K562 (cell line): ENCODE results near the gene N4BP3. TPM values are rescaled to one million over a fixed set of nuclear protein-coding genes. Genes with fewer than 3 reads are reported as not detected.

Source experiments
- CUX1 ChIP-seq: fragments of 200-800 bp; sonication (Bioruptor generic); IDR thresholded peaks from 2 replicates; pipeline ENCODE4 v1.6.1; 2016; ENCODE audit warnings: missing genetic modification characterization, missing compliant biosample characterization
- ELK3 ChIP-seq: fragments of 450-650 bp; formaldehyde crosslinking; IDR thresholded peaks from 2 replicates; pipeline ENCODE4 v1.4.0; 2020; ENCODE audit warnings: mild to moderate bottlenecking
- EP300 ChIP-seq: IDR thresholded peaks from 2 replicates; pipeline ENCODE4 v1.6.1; 2012; ENCODE audit warnings: low read length, improper control_type of control experiment
- HDAC1 ChIP-seq, 2 experiments: fragments of 450-650 bp; IDR thresholded peaks; 2 replicates each; pipeline ENCODE4 v1.6.1; 2016 to 2017; ENCODE audit warnings: inconsistent platforms in 1 of 2, mild to moderate bottlenecking in 1 of 2, moderate library complexity in 1 of 2
- MAZ ChIP-seq, 2 experiments: fragments of 450-650 bp in 1 of 2; sonication (generic) in 1 of 2; formaldehyde crosslinking; IDR thresholded peaks in 1 of 2; conservative IDR thresholded peaks in 1 of 2; 2 replicates each; pipeline versions ENCODE4 v1.4.0 to v1.5.0; 2020; ENCODE audit warnings: mild to moderate bottlenecking in 1 of 2, missing genetic modification reagents in 1 of 2
- NR4A1 ChIP-seq, 2 experiments: fragments of 250-450 bp in 1 of 2; fragments of 450-650 bp in 1 of 2; sonication (Bioruptor Pico) in 1 of 2; IDR thresholded peaks; 2 replicates each; pipeline versions ENCODE4 v1.4.0 to v1.6.1; 2016 to 2020; ENCODE audit warnings: mild to moderate bottlenecking in 2 of 2, missing compliant biosample characterization in 1 of 2, missing genetic modification characterization in 1 of 2, moderate library complexity in 1 of 2
- NRF1 ChIP-seq, 2 experiments: fragments of 450-650 bp; IDR thresholded peaks in 1 of 2; conservative IDR thresholded peaks in 1 of 2; 2 replicates each; pipeline ENCODE4 v1.6.1; 2014; ENCODE audit warnings: mild to moderate bottlenecking in 2 of 2
- PPARD ChIP-seq: fragments of 250-450 bp; sonication (Bioruptor Pico); IDR thresholded peaks from 2 replicates; pipeline ENCODE4 v1.8.0; 2022; ENCODE audit warnings: inconsistent platforms, mild to moderate bottlenecking, moderate library complexity
- RBM17 ChIP-seq: fragments of 200-400 bp; formaldehyde crosslinking; IDR thresholded peaks from 2 replicates; pipeline ENCODE4 v1.6.1; 2017; ENCODE audit warnings: low read depth, mild to moderate bottlenecking, low read length, borderline replicate concordance
- SMARCB1 ChIP-seq: IDR thresholded peaks from 2 replicates; pipeline ENCODE4 v1.6.1; 2011; ENCODE audit warnings: improper control_type of control experiment, low read depth; ENCODE audit not compliant: insufficient read length
- ZNF124 ChIP-seq: sonication (generic); formaldehyde crosslinking; IDR thresholded peaks from 2 replicates; pipeline ENCODE4 v1.8.1; 2022; ENCODE audit warnings: missing genetic modification reagents
- ZNF175 ChIP-seq: fragments of 200-800 bp; sonication (Bioruptor generic); IDR thresholded peaks from 2 replicates; pipeline ENCODE4 v1.6.1; 2016; ENCODE audit warnings: low read depth, mild to moderate bottlenecking, missing genetic modification characterization, missing compliant biosample characterization
- ZNF830 ChIP-seq: fragments of 250-450 bp; sonication (Bioruptor Pico); IDR thresholded peaks from 2 replicates; pipeline ENCODE4 v1.5.0; 2021; ENCODE audit warnings: mild to moderate bottlenecking
- polyA plus RNA-seq, 8 experiments: library from polyadenylated mRNA; depleted of rRNA in 4 of 8; stranded (reverse) in 5 of 8; unstranded in 3 of 8; fragments of >200 nt; fragmentation: Nextera tagmentation in 2 of 8; fragmentation: Illumina TruSeq in 1 of 8; extraction: Ambion mirVana in 2 of 8; extraction: Trizol in 1 of 8; gene quantifications; 2 replicates each; pipeline versions ENCODE4 v1.2.1 to v1.2.3, GENCODE V29; 2011 to 2014; ENCODE audit warnings: inconsistent platforms in 1 of 8, missing spikeins in 1 of 8
- total RNA-seq, 7 experiments: library from RNA; depleted of rRNA in 6 of 7; stranded (reverse); fragments of >200 nt in 6 of 7; fragmentation: Illumina TruSeq in 2 of 7; extraction: Trizol in 2 of 7; gene quantifications; 2 replicates each; pipeline versions ENCODE4 v1.2.1 to v1.2.3, GENCODE V29; 2011 to 2021; ENCODE audit warnings: low replicate concordance in 1 of 7
- TF ChIP-seq, protein P1 (sequence below), 2 experiments: fragments of 250-450 bp in 1 of 2; fragments of 450-650 bp in 1 of 2; sonication (Bioruptor Pico) in 1 of 2; IDR thresholded peaks; 2 replicates each; pipeline versions ENCODE4 v1.6.1 to v1.8.0; 2016 to 2021; ENCODE audit warnings: mild to moderate bottlenecking in 2 of 2, moderate library complexity in 2 of 2, missing compliant biosample characterization in 1 of 2, missing genetic modification characterization in 1 of 2
- TF ChIP-seq, protein P2 (sequence below): fragments of 250-450 bp; sonication (Bioruptor Pico); IDR thresholded peaks from 2 replicates; pipeline ENCODE4 v1.4.0; 2020; ENCODE audit warnings: borderline replicate concordance

Gene N4BP3
- total and polyA plus RNA-seq, 9 of the 15 experiments (the other 6 are each of a cell fraction or from before 2014, with no cell fraction given): 0.06 to 7.0 (median 2.4) TPM

- no peak for TF ChIP-seq CUX1 (CRISPR knock-in tag)
- no peak for TF ChIP-seq ELK3 (CRISPR knock-in tag)
- TF ChIP-seq MAZ (CRISPR knock-in tag; conservative IDR thresholded peaks at IDR 0.05 in 1 of 2, IDR thresholded peaks at IDR 0.05 in 1 of 2): peak; percentile 80 to 94; a peak in 3 of 4 replicates
- no peak for TF ChIP-seq PPARD (CRISPR knock-in tag)
- no peak for TF ChIP-seq ZNF830 (CRISPR knock-in tag)
- TF ChIP-seq NRF1 (conservative IDR thresholded peaks at IDR 0.05 in 1 of 2, IDR thresholded peaks at IDR 0.05 in 1 of 2): peak; percentile 56 to 65; a peak in 3 of 4 replicates
- no peak for TF ChIP-seq HDAC1 (IDR thresholded peaks at IDR 0.05)
- TF ChIP-seq, protein P1, sequence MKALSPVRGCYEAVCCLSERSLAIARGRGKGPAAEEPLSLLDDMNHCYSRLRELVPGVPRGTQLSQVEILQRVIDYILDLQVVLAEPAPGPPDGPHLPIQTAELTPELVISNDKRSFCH (CRISPR knock-in tag; IDR thresholded peaks at IDR 0.05): no peak
- TF ChIP-seq, protein P1 (tag; IDR thresholded peaks at IDR 0.05): no peak
- no peak for TF ChIP-seq NR4A1 (CRISPR knock-in tag; IDR thresholded peaks at IDR 0.05)
- no peak for TF ChIP-seq NR4A1 (tag; IDR thresholded peaks at IDR 0.05)
- no peak for TF ChIP-seq SMARCB1
- TF ChIP-seq RBM17: no peak
- TF ChIP-seq EP300: 0 out of 2 replicates have a peak, but pooled peaks have one; percentile 43
- TF ChIP-seq, protein P2, sequence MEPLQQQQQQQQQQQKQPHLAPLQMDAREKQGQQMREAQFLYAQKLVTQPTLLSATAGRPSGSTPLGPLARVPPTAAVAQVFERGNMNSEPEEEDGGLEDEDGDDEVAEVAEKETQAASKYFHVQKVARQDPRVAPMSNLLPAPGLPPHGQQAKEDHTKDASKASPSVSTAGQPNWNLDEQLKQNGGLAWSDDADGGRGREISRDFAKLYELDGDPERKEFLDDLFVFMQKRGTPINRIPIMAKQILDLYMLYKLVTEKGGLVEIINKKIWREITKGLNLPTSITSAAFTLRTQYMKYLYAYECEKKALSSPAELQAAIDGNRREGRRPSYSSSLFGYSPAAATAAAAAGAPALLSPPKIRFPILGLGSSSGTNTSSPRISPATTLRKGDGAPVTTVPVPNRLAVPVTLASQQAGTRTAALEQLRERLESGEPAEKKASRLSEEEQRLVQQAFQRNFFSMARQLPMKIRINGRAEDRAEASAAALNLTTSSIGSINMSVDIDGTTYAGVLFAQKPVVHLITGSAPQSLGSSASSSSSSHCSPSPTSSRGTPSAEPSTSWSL (CRISPR knock-in tag): no peak
- no peak for TF ChIP-seq ZNF175 (CRISPR knock-in tag)
- TF ChIP-seq ZNF124 (CRISPR knock-in tag): no peak
These were observed at the start of gene N4BP3 (continued) for GRCh38 chr5:178113141-178113787.
